Stimulated activated CD8-positive, alpha-beta memory T cell treated with anti-CD3 and anti-CD28 coated beads, Interleukin-4, amount 100 ng/mL, for 1 hour (primary cell): Measurements from ENCODE around the gene GPR3.
"Not testable (repeated sequence)": the region's sequence is repeated elsewhere in the genome, so short reads cannot be mapped to it uniquely, and the experiment has no call there.

ENCODE experiments used
- DNase-seq, 2 donors: peaks; one replicate each; pipeline ENCODE4 v3.0.0-alpha.2; 2020; ENCODE audit warnings: low read depth in 2 of 2, low spot score in 1 of 2

GPR3 gene

DNA sequence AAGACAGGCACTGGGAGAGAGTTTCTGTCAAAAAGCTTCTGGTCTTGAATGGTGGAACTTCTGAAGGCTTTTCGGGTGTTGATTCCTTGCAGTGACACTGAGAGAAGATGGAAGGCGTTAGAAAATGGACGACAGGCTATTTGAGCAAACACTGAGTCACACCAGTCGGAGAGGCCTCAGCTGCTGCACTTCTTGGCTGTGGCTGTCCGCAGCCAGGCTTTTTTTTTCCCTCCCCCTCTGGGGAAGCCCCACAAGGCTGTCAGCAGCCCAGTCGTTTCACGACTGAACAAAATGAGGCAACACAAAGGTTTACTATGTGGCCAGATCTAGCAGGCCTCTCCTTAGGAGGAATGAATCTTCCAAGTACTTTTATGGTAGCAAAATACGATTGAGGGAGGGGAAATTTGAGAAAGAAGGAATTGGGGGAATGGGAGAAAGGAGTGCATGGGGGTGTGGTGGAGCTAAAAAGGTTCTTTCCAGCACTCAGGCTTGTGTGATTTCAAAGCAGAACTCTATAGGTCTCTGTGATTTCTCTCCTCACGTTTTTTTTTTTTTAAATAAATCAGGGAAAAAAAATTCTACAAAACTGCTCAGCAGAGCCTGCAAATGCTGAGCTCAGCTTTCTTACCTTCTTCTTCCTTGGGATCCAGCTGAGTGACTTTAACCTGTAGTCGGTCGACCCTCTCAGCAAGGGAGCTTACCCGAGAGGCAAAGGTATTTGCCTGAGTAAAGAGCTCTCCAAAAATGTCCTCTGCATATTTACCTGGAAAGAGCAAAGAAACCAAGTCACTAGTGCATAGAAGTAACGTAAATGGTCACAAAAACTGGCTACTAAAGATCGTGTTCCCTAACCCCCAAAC, 26.1 kb downstream of the GPR3 start:
- DNase-seq, result no peak

DNA sequence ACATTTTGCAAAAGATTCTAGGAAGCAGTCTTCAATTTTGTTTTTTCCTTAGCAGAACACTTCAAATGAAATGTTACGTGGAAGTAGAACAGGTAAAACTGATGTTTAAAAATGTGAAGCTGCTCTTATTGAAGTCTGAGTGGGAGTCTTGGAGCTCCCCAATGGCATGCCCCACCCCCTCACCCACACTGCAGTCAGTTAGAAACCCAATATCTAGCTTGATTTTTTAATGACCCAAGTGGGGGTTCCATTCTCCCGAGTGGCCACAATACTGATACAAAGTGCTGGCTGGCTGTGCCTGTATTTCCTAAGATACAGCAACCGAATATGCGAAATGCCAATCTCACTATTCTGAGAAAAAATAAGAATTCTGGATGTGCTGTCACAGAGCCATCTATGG, 31.3 kb downstream of the GPR3 start:
- no peak for DNase-seq

DNA sequence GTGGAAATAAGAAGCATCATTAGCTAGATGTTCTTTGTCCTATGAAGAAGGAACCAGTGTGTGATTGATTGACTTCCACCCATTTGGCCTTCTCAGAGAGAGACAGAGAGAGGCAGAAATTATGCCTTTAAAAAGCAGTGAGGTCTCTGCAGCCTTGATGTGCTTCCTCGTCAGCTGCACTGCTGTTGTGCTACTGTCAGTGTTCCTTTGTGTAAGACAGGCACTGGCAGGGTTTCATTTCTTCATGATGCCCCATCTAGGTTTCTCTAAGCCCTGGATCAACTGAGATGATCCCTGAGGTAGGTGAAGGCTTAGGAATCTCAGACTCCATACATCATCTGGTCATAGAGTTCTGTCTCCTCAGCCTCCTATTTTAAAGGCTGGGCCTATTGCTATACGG, 34.9 kb downstream of the GPR3 start:
- DNase-seq, result no peak

DNA sequence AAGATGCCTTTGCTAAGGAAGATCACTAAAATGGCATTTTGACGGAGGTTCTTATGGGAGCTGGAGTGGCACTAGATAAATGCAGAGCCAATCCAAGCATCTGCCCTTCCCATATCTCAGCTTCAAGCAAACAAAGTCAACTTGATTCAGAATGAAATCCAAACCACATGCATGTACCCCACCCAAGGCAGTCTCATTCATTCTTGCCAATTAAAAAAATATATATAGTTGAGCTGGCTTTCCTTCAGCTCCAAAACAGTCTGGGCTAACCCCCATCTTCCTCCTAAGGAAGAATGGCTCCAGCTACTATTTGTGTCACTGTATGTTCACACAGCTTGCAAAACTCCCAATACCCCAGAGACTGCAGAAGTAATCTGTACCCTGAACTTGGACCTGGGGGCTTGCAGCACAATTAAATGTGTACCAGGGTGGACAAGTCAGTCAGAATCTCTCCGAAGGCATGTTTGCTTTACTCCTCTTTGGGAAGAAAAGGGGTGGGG, 35.4 kb downstream of the GPR3 start:
- no peak for DNase-seq

DNA sequence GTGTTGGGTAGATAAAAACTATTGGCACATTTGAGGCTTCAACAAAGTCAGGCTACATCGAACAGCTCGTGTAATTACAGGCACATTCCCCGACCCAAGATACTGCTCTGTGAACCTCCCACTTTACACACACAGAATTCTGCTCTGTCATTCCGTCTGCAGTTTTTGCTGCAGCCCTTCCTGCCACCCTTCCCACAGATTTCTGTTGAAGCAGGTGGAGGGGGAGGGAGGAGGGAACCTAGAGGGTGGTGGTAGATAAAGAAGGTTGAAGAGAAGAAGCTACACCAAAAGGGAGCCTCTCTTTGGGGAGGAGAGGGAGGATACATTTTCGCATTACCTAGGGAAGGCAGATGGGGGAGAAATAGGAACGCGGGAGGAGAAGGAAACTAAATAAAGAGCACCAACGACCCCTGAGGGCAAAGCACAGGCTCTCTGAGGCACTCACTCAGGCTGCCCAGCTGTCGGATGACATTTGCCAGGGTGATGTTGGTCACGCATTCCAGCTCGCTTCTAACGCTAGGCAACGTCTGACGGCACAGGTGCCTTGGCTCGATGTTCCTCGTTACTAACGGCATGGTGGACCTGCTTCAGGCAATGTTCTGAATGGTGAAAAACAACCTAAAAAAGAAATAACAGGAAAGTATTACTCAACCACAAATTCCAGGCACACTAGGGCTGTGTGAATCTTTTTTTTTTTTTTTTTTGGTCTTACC, 36.0 kb downstream of the GPR3 start:
- no peak for DNase-seq

DNA sequence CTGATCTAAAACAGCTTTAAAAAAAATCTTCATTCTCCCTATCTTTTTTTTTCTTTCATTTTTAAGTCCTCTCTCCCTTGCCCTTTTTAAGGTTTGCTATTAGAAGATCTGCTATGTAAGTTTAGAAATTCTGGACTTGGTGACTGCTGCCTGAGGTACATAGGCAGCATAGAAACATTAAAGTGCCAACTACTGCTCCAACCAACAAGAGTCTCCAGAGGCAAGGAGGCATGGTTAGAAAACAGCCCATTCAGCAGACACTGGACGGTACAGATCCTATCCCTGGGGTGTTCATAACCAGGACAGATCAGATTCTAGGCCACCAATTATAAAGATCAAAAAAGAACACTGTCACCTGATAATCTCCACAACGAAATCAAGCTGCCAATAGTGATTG, 36.6 kb downstream of the GPR3 start:
- no peak for DNase-seq

DNA sequence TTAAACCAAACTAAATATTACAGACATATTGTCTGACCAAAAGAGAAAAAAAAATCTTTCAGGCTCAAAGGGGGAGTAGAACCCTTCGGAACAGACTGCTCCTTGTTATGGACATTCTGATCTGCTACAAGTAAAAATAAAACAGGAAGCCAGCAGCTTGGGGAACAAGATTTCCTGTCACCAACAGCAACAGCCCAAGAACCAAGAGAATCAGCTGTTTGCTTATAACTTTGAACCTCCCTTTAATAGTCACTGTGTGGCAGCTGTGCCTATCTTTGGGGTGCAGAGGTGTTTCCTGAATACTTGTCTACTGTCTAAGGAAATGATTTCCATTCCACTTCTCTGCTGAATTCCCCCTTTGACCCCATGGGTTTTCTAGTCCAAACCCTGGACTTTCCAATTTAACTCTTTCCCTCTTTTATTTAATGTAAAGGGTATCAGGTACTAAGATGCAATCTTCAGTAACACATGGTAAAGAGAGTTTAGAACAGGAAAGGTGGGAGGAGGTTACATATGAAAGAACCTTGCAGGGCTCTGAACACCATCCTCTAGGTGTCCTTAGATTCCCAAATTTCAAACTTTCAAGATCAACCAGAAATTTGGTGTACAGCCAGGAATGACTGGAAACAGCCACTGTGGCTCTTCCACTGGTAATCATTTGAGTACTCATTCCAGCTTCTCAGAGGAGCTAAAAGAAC, 38.6 kb downstream of the GPR3 start:
- no peak for DNase-seq

DNA sequence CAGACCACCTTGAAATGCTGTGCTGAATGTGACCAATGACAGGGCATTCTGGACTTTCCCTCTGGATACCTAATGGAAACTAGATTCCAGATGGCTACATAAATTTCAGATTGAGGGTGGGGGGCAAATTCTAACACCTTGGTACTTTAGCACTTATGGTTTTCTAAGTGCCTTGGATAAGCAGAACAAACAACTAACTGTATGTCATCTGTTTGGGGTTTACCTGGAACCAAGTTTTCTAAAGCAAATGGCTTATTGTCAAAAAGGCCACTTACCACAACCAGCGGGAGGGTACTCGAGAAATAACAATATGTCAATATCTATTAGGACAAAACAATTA, 39.1 kb downstream of the GPR3 start:
- no peak for DNase-seq

DNA sequence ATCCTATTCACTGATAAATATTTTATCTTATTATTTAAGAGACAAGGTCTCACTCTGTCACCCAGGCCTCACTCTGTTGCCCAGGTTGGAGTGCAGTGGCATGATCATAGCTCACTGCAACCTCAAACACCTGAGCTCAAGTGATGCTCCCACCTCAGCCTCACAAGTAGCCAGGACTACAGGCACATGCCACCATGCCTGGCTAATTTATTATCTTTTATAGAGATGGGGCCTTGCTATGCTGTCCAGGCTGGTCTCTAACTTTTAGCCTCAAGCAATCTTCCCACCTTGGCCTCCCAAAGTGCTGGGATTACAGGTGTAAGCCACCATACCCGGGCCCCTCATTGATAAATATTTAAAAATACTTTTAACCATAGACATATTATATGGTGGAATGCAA, 40.3 kb downstream of the GPR3 start:
- not testable (repeated sequence) for DNase-seq

DNA sequence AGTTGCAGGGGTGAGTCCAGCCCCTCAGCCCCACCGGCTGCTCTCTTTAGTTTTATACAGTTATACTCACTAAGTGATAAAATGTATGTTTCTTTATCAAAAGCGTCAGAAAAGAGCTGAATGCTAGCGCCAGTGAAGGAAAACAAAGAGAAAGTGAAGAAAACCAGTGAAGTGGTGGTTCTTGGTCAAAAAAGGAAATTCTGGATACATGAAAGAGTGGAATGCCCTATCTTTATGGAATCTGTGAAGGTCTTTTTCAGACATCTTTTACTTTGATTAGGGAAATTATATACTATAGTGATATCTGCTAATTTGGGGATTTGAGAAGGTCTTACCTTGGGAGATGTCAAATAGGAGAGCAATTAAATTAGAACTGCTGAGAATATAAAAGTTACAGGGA, 41.3 kb downstream of the GPR3 start:
- DNase-seq, result no peak

DNA sequence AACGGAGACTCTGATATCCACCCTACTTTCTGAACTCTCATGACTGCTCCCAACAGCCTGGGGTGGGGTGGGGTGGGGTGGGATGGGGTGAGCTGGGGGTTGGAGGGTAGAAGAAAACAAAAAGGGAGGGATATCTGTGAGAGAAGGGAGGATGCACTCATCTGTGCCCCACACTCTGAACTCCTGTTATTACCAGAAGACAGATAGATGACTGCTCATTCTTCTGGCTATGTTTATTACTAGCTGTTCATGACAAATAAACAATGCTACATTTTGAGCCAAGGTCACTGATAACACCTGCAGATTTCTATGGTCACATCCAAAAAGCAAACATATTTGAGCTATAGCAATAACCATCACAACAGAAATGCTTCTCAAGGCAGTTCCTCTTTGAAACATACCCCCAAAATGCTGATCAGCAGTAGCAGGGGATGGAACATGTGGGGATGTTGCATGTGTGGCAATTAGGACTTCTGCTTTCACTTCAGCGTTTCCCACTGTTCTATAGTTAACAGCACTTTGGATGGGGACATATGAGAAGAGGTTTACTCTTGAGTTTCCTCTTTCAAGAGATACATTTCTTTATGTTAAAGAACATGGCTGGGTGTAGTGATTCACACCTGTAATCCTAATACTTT, 43.3 kb downstream of the GPR3 start:
- no peak for DNase-seq

DNA sequence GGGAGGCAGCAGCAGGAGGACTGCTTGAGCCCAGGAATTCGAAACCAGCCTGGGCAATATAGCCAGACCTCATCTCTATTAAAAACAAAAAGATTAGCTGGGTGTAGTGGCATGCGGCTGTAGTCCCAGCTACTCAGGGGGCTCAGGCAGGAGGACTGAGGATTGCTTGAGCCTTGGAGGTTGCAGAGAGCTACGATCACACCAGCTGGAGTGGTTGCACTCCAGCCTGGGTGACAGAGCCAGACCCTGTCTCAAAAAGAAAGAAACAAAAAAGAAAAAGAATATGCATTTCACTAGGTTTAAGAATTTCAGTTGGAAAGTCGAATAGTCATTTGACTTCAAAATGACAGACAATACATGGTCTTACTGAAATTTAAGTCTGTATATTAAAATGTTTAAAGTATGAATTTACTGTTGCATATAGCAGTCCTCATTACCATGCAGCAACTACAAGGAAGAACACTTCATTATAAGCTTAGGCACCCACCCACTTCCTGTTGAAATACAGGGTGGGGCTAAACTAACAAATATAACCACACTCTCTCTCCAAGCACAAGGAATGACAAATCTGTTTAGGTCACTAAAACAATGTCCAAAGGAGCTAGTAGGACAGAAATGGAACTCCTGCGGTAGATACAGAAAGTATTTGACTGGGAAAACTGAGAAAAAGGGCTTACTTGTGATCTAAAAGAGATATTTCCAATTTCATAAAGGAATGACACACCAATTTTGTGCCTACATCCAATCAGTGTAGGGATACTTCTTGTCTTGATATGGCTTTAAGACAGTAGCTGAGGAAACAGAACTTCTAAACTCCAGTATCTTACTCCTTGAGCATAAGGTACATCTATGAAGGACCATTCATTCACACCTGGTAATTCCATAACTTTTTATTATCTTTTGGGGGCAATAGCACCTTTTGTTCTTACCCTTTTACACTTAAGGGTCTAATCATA, 44.1 kb downstream of the GPR3 start:
- no peak for DNase-seq

DNA sequence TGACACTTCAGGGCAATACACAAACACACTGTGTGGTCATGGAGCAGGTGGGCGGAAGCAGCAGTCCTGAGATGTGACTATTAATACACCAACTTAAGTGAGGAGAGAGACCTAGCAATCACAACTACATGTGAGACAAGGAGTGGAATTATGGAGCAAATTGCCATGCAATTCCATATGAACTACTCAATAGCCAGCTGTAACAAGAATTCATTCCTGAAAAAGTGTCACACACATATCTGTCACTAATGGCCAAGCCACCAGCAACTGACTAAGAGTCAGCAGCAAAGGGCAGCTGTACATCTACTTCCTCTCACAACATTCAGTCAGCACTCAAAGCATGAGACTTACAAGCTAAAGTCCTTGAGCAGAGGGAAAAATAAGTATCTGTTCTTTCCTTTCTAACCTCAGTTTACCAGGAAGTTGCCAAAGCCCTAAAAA, 46.2 kb downstream of the GPR3 start:
- no peak for DNase-seq

DNA sequence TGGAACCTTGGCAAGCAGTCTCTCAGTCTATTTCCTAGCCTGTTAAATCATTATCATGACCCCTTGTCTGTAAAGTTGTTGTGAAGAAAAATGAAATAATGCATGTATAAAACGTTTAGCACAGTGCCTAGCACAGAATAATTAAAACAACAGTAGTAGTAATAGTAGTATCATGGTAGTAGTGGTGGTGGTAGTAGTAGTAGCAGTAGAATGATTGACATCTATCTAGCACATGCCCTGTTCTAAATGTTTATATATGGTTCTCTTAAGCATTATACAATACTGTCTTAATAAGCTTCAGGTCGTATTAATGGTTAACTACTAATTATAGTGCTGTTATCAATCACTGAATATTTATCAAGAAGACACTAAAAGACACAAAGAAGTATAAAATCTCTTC, 46.7 kb downstream of the GPR3 start:
- DNase-seq, result no peak

DNA sequence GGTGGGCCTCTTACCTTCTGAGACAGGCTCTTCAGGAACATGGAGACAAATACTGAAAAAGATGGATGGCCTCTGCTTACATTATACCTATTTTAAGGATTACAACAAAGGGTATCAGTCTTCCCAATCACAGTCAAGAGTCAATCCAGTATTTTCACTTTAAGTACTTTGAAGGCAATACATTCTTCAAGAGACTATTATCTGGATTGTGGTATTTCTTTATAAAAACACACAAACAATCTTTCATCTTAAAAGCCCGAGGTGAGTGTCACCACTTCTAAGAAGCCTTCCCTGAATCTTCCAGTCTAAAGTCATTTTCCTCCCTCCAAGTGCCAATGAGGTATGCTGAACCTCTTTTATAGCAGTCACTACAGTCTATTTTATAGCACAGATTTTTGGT, 52.2 kb downstream of the GPR3 start:
- no peak for DNase-seq
